HuH-7.5 (cell line): ENCODE results near the gene MRM3.
"Not testable (repeated sequence)": the region's sequence is repeated elsewhere in the genome, so short reads cannot be mapped to it uniquely, and the experiment has no call there.

Experiments used
- DNase-seq: peaks from one replicate; pipeline ENCODE4 v3.0.0; 2011; ENCODE audit warnings: low spot score

Gene MRM3

GRCh38 chr17:781805-782731 is at the start of gene MRM3, which contains the start of gene GLOD4:
MRM3 (plus strand) TSS chr17:782353; CDS start chr17:782379, 26 bp downstream.
GLOD4 (minus strand) TSS chr17:782280; CDS start chr17:782255, 25 bp downstream.
- DNase-seq = peak; percentile 82

GRCh38 chr17:732902-733720 is 49.0 kb upstream of the MRM3 start:
- peak; percentile 25 for DNase-seq

- no peak for DNase-seq
These were observed 48.4 kb upstream of the MRM3 start for GRCh38 chr17:733743-734142.

- no peak for DNase-seq
These were observed 44.5 kb upstream of the MRM3 start for GRCh38 chr17:737561-738113.

GRCh38 chr17:740240-741017 is 41.7 kb upstream of the MRM3 start:
- DNase-seq = no peak

- DNase-seq = no peak
These were observed 39.9 kb upstream of the MRM3 start for GRCh38 chr17:742147-742793.

GRCh38 chr17:743139-743538 is 39.0 kb upstream of the MRM3 start:
- DNase-seq = no peak

- no peak for DNase-seq
These were observed 37.2 kb upstream of the MRM3 start for GRCh38 chr17:744937-745336.

- no peak for DNase-seq
These were observed 36.7 kb upstream of the MRM3 start for GRCh38 chr17:745406-745805.

GRCh38 chr17:746181-746580 is 36.0 kb upstream of the MRM3 start:
- no peak for DNase-seq

GRCh38 chr17:746783-747629 is 35.1 kb upstream of the MRM3 start:
- no peak for DNase-seq

- not testable (repeated sequence) for DNase-seq
These were observed 33.5 kb upstream of the MRM3 start for GRCh38 chr17:748604-749003.

- not testable (repeated sequence) for DNase-seq
These were observed 32.8 kb upstream of the MRM3 start for GRCh38 chr17:749359-749758.

GRCh38 chr17:750431-751037 is 31.6 kb upstream of the MRM3 start:
- DNase-seq = no peak

- peak; percentile 22 for DNase-seq
These were observed 30.7 kb upstream of the MRM3 start for GRCh38 chr17:751269-752001.

GRCh38 chr17:752002-752619 is 30.0 kb upstream of the MRM3 start, which contains the start of gene GEMIN4:
GEMIN4 (minus strand) TSS chr17:752264; CDS start chr17:752142, 122 bp downstream.
- peak; percentile 81 for DNase-seq

- peak; percentile 31 for DNase-seq
These were observed 29.4 kb upstream of the MRM3 start for GRCh38 chr17:752620-753219.

GRCh38 chr17:753418-753817 is 28.7 kb upstream of the MRM3 start:
- DNase-seq = no peak
